Uterus (tissue), 4 donors: Measurements from ENCODE around the gene GLT6D1. TPM values are rescaled to one million over a fixed set of nuclear protein-coding genes. Genes with fewer than 3 reads are reported as not detected.

ENCODE experiments used
- DNase-seq, 2 donors: peaks; one replicate each; pipeline ENCODE4 v3.0.0-alpha.2; 2019 to 2020
- H3K27ac ChIP-seq, 2 donors: fragments of 200-600 bp; sonication (generic); 1 replicate in 1 of 2; 2 replicates in 1 of 2; pipeline ENCODE4 v1.5.1; 2016 to 2018
- H3K27me3 ChIP-seq, 2 donors: fragments of 200-600 bp; sonication (generic); one replicate each; pipeline ENCODE4 v1.5.1; 2018 to 2019; ENCODE audit warnings: control low read depth in 1 of 2
- H3K36me3 ChIP-seq, 2 donors: fragments of 200-600 bp; sonication (generic); one replicate each; pipeline ENCODE4 v1.5.1; 2019; ENCODE audit warnings: control low read depth in 1 of 2
- H3K4me1 ChIP-seq, 2 donors: fragments of 200-600 bp; sonication (generic); one replicate each; pipeline ENCODE4 v1.5.1; 2018 to 2019; ENCODE audit warnings: control low read depth in 1 of 2
- H3K4me3 ChIP-seq, 2 donors: fragments of 200-600 bp; sonication (generic); 1 replicate in 1 of 2; 2 replicates in 1 of 2; pipeline ENCODE4 v1.5.1; 2018 to 2019; ENCODE audit warnings: mild to moderate bottlenecking in 1 of 2
- H3K9me3 ChIP-seq, 2 donors: fragments of 200-600 bp; sonication (generic); one replicate each; pipeline ENCODE4 v1.5.1; 2019; ENCODE audit warnings: control low read depth in 1 of 2
- POLR2A ChIP-seq, 2 donors: fragments of 450-650 bp; IDR thresholded peaks; one replicate each; pipeline ENCODE4 v1.6.1; 2016; ENCODE audit warnings: antibody characterized with exemption in 2 of 2, mild to moderate bottlenecking in 1 of 2, moderate library complexity in 1 of 2
- intact Hi-C: fragments of 100-400 bp; cut with DNase I; formaldehyde crosslinking; loops from one replicate; pipeline ENCODE4 v1.15.1; 2023; ENCODE audit warnings: low total_unique reads
- total RNA-seq, 4 donors: library from RNA; depleted of rRNA in 3 of 4; stranded (reverse); fragments of >200 nt in 3 of 4; gene quantifications; one replicate each; pipeline versions ENCODE4 v1.1.0 to v1.2.4, GENCODE V29; 2014 to 2023
- TF ChIP-seq, protein P1 (sequence below), 4 experiments: fragments of 200-600 bp in 2 of 4; fragments of 450-650 bp in 2 of 4; sonication (generic) in 2 of 4; IDR thresholded peaks; one replicate each; pipeline ENCODE4 v1.5.1; 2016 to 2019; ENCODE audit warnings: antibody characterized with exemption in 4 of 4, mild to moderate bottlenecking in 2 of 4, moderate library complexity in 1 of 4
- donor health status: DM: yes; HTN: yes; CAD: no.

The GLT6D1 gene
- total RNA-seq, 4 donors from 2014 or later: not detected

DNA sequence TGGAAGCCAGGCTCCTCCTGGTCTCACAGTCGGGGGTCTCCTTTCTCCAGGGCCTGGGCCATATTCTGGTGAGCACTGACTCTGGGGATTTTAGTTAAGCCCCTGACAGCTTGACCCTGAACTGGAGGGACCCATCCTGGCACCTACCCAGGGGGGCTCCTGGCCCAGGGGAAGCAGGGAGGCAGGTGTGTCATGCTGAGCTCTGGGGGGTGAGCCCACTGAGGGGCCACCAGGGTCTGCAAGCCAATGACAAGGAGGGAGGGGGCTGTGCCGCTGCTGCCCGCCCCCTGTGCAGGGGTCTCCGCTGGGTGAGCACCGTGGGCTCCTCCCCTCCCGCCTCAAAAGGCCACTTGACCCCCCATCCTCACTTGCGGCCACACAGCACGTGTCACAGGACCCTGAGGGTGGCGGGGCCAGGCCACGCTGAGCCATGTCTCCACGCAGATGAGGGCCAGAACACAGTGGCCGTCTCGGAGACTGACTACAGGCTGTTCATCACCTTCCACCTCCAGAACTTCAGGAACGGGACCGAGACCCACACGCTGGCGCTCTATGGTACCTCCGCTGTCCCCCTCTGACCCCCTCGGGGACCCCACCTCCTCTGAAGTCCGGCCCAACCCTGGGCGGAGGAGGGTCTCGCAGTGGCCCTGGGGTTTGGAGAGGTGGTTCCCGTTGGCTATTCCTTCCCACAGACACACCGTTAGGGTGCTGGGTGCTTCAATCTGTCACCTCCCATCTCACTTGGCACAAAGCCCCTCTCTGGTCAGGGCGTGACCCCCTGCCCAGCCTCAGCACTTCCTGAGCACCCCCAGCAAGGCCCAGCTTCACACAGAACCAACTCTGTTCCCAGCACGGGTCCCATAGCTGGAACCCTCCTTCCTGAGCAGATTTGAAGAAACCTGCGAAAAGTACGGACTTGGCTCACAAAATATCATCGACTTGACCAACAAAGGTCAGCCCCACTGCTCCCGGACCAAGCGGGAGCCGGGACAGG, 25.8 kb upstream of the GLT6D1 start:
- TF ChIP-seq, protein P1, sequence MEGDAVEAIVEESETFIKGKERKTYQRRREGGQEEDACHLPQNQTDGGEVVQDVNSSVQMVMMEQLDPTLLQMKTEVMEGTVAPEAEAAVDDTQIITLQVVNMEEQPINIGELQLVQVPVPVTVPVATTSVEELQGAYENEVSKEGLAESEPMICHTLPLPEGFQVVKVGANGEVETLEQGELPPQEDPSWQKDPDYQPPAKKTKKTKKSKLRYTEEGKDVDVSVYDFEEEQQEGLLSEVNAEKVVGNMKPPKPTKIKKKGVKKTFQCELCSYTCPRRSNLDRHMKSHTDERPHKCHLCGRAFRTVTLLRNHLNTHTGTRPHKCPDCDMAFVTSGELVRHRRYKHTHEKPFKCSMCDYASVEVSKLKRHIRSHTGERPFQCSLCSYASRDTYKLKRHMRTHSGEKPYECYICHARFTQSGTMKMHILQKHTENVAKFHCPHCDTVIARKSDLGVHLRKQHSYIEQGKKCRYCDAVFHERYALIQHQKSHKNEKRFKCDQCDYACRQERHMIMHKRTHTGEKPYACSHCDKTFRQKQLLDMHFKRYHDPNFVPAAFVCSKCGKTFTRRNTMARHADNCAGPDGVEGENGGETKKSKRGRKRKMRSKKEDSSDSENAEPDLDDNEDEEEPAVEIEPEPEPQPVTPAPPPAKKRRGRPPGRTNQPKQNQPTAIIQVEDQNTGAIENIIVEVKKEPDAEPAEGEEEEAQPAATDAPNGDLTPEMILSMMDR (IDR thresholded peaks at IDR 0.05): no peak
- TF ChIP-seq POLR2A (IDR thresholded peaks at IDR 0.05): no peak
- H3K36me3 ChIP-seq: no peaks in the 10 kb centered on the region
- no peak for DNase-seq
- no peak overlapping the region for H3K27ac ChIP-seq
- no peaks in the 10 kb centered on the region for H3K4me1 ChIP-seq
- H3K9me3 ChIP-seq: no peaks in the 10 kb centered on the region
- H3K27me3 ChIP-seq: no peaks in the 10 kb centered on the region
- intact Hi-C loops: no loop called here
- H3K4me3 ChIP-seq: no peak overlapping the region

DNA sequence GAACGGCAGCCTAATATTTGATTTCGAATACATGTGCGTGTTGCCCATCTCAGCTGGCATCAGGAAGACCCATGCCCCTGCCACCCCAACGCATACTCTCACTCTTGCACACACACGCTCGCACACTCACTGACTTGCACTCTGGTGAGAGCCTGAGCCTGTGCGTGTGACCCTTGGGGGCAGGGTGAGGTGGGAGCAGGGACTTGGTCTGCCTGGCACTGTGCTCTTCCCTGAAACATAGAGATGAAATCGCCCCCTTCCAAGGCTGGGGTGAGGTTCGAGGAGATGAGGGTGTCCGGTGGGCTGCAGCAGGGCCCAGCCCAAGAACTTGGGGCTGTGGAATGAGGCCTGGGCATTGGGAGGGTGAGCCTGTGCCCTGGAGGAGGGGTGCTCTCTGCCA, 24.9 kb upstream of the GLT6D1 start:
- Histone ChIP-seq H3K9me3 (no peaks in the 10 kb centered on the region), H3K4me3 (no peak overlapping the region), H3K27ac (no peak overlapping the region), H3K4me1 (no peaks in the 10 kb centered on the region), H3K36me3 (no peaks in the 10 kb centered on the region), H3K27me3 (no peaks in the 10 kb centered on the region)
- no peak for DNase-seq
- TF ChIP-seq, protein P1 (IDR thresholded peaks at IDR 0.05): no peak
- TF ChIP-seq POLR2A (IDR thresholded peaks at IDR 0.05): no peak
- intact Hi-C loops: no loop called here

DNA sequence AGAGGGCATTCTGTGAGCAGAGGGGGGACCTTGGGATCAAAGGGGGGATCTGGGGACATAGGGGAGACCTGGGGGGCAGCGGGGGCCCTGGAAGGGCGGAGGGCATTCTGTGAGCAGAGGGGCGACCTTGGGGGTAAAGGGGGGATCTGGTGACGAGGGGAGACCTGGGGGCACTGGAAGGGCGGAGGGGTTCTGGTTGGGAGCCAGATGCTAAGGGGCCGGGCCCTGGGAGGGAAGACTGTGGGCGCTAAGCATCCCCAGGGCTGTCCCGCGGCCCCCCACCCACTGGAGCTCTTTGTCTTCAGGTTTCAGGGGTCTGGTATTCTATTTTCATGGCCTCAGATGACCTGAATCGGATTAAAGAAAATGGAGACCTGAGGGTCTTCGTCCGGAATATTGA, 24.5 kb upstream of the GLT6D1 start:
- no peak for TF ChIP-seq POLR2A (IDR thresholded peaks at IDR 0.05)
- TF ChIP-seq, protein P1 (IDR thresholded peaks at IDR 0.05): no peak
- DNase-seq: no peak
- intact Hi-C loops: no loop called here
- Histone ChIP-seq H3K27me3 (no peaks in the 10 kb centered on the region), H3K36me3 (no peaks in the 10 kb centered on the region), H3K4me1 (no peaks in the 10 kb centered on the region), H3K4me3 (no peak overlapping the region), H3K27ac (no peak overlapping the region), H3K9me3 (no peaks in the 10 kb centered on the region)

DNA sequence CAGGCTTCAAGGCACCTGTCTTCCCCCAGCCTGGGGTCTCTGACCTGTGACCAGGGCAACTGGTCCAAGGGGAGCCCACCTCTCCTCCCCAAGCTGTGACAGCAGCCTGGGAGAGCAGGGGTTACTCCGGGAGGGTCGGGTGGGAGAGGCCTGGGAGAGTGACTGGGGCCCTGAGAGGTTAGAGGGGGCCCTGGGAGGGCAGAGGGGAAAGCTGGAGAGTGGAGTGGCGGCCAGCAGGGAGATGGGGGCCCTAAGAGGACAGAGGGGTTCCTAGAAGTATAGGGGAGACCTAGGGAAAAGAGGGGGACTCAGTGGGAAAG, 24.1 kb upstream of the GLT6D1 start:
- DNase-seq: no peak
- H3K4me3 ChIP-seq: no peak overlapping the region
- intact Hi-C loops: no loop called here

More for the DNA sequence above, 24.1 kb upstream of the GLT6D1 start:
- Histone ChIP-seq H3K36me3 (no peaks in the 10 kb centered on the region), H3K4me1 (no peaks in the 10 kb centered on the region), H3K27ac (no peak overlapping the region), H3K27me3 (no peaks in the 10 kb centered on the region), H3K9me3 (no peaks in the 10 kb centered on the region)
- TF ChIP-seq, protein P1 (IDR thresholded peaks at IDR 0.05): no peak
- TF ChIP-seq POLR2A (IDR thresholded peaks at IDR 0.05): no peak
